GM23338 (cell line): Measurements from ENCODE around the gene RPS6KA5. TPM values are rescaled to one million over a fixed set of nuclear protein-coding genes. Genes with fewer than 3 reads are reported as not detected.

Experiments
- ATAC-seq: fragments of 200-7000 bp; cut with Tn5 transposase; 3 replicates; pipeline ENCODE4 v1.9.1; 2020
- DNase-seq: peaks from one replicate; pipeline ENCODE4 v3.0.0-alpha.2; 2015; ENCODE audit warnings: low spot score
- H2AFZ ChIP-seq: fragments of 200-600 bp; sonication (generic); 2 replicates; pipeline ENCODE4 v1.8.0; 2016; ENCODE audit warnings: antibody characterized with exemption, mild to moderate bottlenecking, moderate library complexity
- H3F3A ChIP-seq: fragments of 200-600 bp; sonication (generic); replicated peaks from 2 replicates; pipeline ENCODE4 v1.8.0; 2017; ENCODE audit warnings: antibody characterized with exemption, mixed run types, low read depth
- H3K27ac ChIP-seq: fragments of 200-600 bp; sonication (generic); 2 replicates; pipeline ENCODE4 v1.6.1; 2016; ENCODE audit warnings: low read depth
- H3K27me3 ChIP-seq: fragments of 200-600 bp; sonication (generic); 2 replicates; pipeline ENCODE4 v1.8.0; 2016; ENCODE audit warnings: mild to moderate bottlenecking, mixed run types, moderate library complexity; ENCODE audit not compliant: insufficient read depth
- H3K36me3 ChIP-seq: fragments of 200-600 bp; sonication (generic); 2 replicates; pipeline ENCODE4 v1.8.0; 2016; ENCODE audit warnings: mild to moderate bottlenecking; ENCODE audit not compliant: insufficient read depth
- H3K4me1 ChIP-seq: fragments of 200-600 bp; sonication (generic); 2 replicates; pipeline ENCODE4 v1.8.0; 2016; ENCODE audit warnings: mild to moderate bottlenecking, moderate library complexity; ENCODE audit not compliant: insufficient read depth
- H3K4me2 ChIP-seq: fragments of 200-600 bp; sonication (generic); 2 replicates; pipeline ENCODE4 v1.7.1; 2017; ENCODE audit warnings: mixed run types
- H3K4me3 ChIP-seq: fragments of 200-600 bp; sonication (generic); 2 replicates; pipeline ENCODE4 v1.6.1; 2016; ENCODE audit warnings: mixed run types
- H3K79me2 ChIP-seq: fragments of 200-600 bp; sonication (generic); replicated peaks from 2 replicates; pipeline ENCODE4 v1.8.0; 2017; ENCODE audit warnings: mild to moderate bottlenecking; ENCODE audit not compliant: insufficient read depth
- H3K9me2 ChIP-seq: fragments of 200-600 bp; sonication (generic); 2 replicates; pipeline ENCODE4 v1.8.0; 2017; ENCODE audit not compliant: insufficient read depth
- H4K20me1 ChIP-seq: fragments of 200-600 bp; sonication (generic); replicated peaks from 2 replicates; pipeline ENCODE4 v1.8.0; 2017; ENCODE audit warnings: mild to moderate bottlenecking; ENCODE audit not compliant: insufficient read depth
- H3K27ac Mint-ChIP-seq: 2 replicates; pipeline ENCODE4 v1.8.0; 2020; ENCODE audit warnings: inconsistent platforms, mild to moderate bottlenecking, moderate library complexity, mixed read lengths
- H3K27me3 Mint-ChIP-seq: 3 replicates; pipeline ENCODE4 v1.8.0; 2022; ENCODE audit warnings: low read depth, mild to moderate bottlenecking, moderate library complexity, mixed read lengths, inconsistent platforms; ENCODE audit not compliant: insufficient read depth, poor library complexity
- H3K36me3 Mint-ChIP-seq: 3 replicates; pipeline ENCODE4 v1.8.0; 2021; ENCODE audit warnings: low read depth, mild to moderate bottlenecking, inconsistent platforms, moderate library complexity, mixed read lengths
- H3K4me1 Mint-ChIP-seq: 3 replicates; pipeline ENCODE4 v1.8.0; 2020; ENCODE audit warnings: mild to moderate bottlenecking, inconsistent platforms, mixed read lengths
- H3K4me3 Mint-ChIP-seq: 3 replicates; pipeline ENCODE4 v1.8.0; 2021; ENCODE audit warnings: moderate library complexity, mild to moderate bottlenecking, inconsistent platforms, mixed read lengths
- H3K9me3 Mint-ChIP-seq: 3 replicates; pipeline ENCODE4 v1.8.0; 2020; ENCODE audit warnings: moderate library complexity, mild to moderate bottlenecking, inconsistent platforms, mixed read lengths
- CREB1 ChIP-seq: fragments of 250-450 bp; sonication (Bioruptor Pico); IDR thresholded peaks from 2 replicates; pipeline ENCODE4 v1.5.0; 2020; ENCODE audit warnings: low read depth, mild to moderate bottlenecking, moderate library complexity
- CTCF ChIP-seq, 2 experiments: fragments of 200-600 bp in 1 of 2; sonication (generic) in 1 of 2; conservative IDR thresholded peaks; 2 replicates each; pipeline versions ENCODE4 v1.5.1 to v1.6.1; 2016 to 2017; ENCODE audit warnings: antibody characterized with exemption in 2 of 2, low read depth in 2 of 2, mild to moderate bottlenecking in 2 of 2, moderate library complexity in 1 of 2
- EZH2 ChIP-seq: fragments of 200-600 bp; sonication (generic); IDR thresholded peaks from one replicate; pipeline ENCODE4 v1.8.0; 2017; ENCODE audit warnings: antibody characterized with exemption, mild to moderate bottlenecking, low read depth; ENCODE audit not compliant: unreplicated experiment
- EZH2phosphoT487 ChIP-seq: fragments of 200-600 bp; sonication (generic); IDR thresholded peaks from one replicate; pipeline ENCODE4 v1.8.1; 2018; ENCODE audit warnings: antibody characterized with exemption; ENCODE audit not compliant: unreplicated experiment
- JUNB ChIP-seq: IDR thresholded peaks from one replicate; pipeline ENCODE4 v1.6.1; 2016; ENCODE audit warnings: antibody characterized with exemption; ENCODE audit not compliant: unreplicated experiment
- NANOG ChIP-seq: IDR thresholded peaks from 2 replicates; pipeline ENCODE4 v1.6.1; 2016; ENCODE audit warnings: antibody characterized with exemption, borderline replicate concordance
- REST ChIP-seq: IDR thresholded peaks from one replicate; pipeline ENCODE4 v1.6.1; 2018; ENCODE audit warnings: antibody characterized with exemption; ENCODE audit not compliant: unreplicated experiment
- STAT1 ChIP-seq: IDR thresholded peaks from one replicate; pipeline ENCODE4 v1.6.1; 2016; ENCODE audit warnings: antibody characterized with exemption; ENCODE audit not compliant: unreplicated experiment
- ZNF331 ChIP-seq: fragments of 250-450 bp; sonication (Bioruptor Pico); IDR thresholded peaks from 2 replicates; pipeline ENCODE4 v1.5.0; 2020; ENCODE audit warnings: low read depth, mild to moderate bottlenecking, moderate library complexity
- ZNF462 ChIP-seq: fragments of 250-450 bp; sonication (Bioruptor Pico); IDR thresholded peaks from 2 replicates; pipeline ENCODE4 v1.5.0; 2020; ENCODE audit warnings: mild to moderate bottlenecking, moderate library complexity
- polyA plus RNA-seq: library from polyadenylated mRNA; unstranded; fragments of >200 nt; fragmentation: Nextera tagmentation; extraction: Ambion mirVana; gene quantifications from 2 replicates; pipeline ENCODE4 v1.2.1, GENCODE V29; 2016
- total RNA-seq: library from RNA; depleted of rRNA; stranded (reverse); fragments of >200 nt; shearing (Covaris generic); gene quantifications from 2 replicates; pipeline ENCODE4 v1.2.3, GENCODE V29; 2014

Gene RPS6KA5
- total and polyA plus RNA-seq, 2 experiments from 2014 or later: 2.1 to 2.4 TPM

GRCh38 chr14:90924621-90925340, 135.7 kb downstream of the RPS6KA5 start:
- Mint-ChIP-seq H3K27ac (no peak overlapping the region), H3K27me3 (peaks cover 1% of the 10 kb centered on the region), H3K36me3 (no peaks in the 10 kb centered on the region), H3K9me3 (no peaks in the 10 kb centered on the region), H3K4me3 (no peak overlapping the region), H3K4me1 (no peaks in the 10 kb centered on the region)
- no peaks in the 10 kb centered on the region for H4K20me1 ChIP-seq
- H3K36me3 ChIP-seq: no peaks in the 10 kb centered on the region
- H3K79me2 ChIP-seq: no peaks in the 10 kb centered on the region
- H3K9me2 ChIP-seq: no peaks in the 10 kb centered on the region
- DNase-seq: no peak
- no peak overlapping the region for H3K27ac ChIP-seq
- H3F3A ChIP-seq: no peaks in the 10 kb centered on the region
- no peak overlapping the region for H3K4me2 ChIP-seq
- no peak for ATAC-seq
- no peak overlapping the region for H2AFZ ChIP-seq
- H3K27me3 ChIP-seq: no peaks in the 10 kb centered on the region
- TF ChIP-seq NANOG (no peak), REST (no peak), STAT1 (no peak), EZH2 (no peak), JUNB (no peak), EZH2phosphoT487 (no peak), CTCF (conservative IDR thresholded peaks at IDR 0.05; ENCODE audit: low read depth in 2 of 2) (no peak), CREB1 (no peak), ZNF462 (CRISPR knock-in tag) (no peak), ZNF331 (CRISPR knock-in tag) (no peak)
- no peaks in the 10 kb centered on the region for H3K4me1 ChIP-seq
- no peak overlapping the region for H3K4me3 ChIP-seq
